Psoas muscle (tissue), 8 donors: ENCODE data around the gene LGALSL. TPM values are rescaled to one million over a fixed set of nuclear protein-coding genes. Genes with fewer than 3 reads are reported as not detected.
A peak's percentile ranks its signal among the peaks of the same experiment; 100 is the strongest.
"Not testable (repeated sequence)": the region's sequence is repeated elsewhere in the genome, so short reads cannot be mapped to it uniquely, and the experiment has no call there.

Source experiments
- ATAC-seq, 4 donors: fragments of 200-7000 bp; cut with Tn5 transposase; one replicate each; pipeline ENCODE4 v1.9.1; 2020; ENCODE audit warnings: moderate library complexity in 3 of 4, mild to moderate bottlenecking in 2 of 4
- DNase-seq, 2 donors: peaks; one replicate each; pipeline ENCODE4 v3.0.0-alpha.2; 2020
- H3K27ac ChIP-seq: fragments of 200-600 bp; one replicate; pipeline ENCODE4 v1.8.0; 2022
- H3K27me3 ChIP-seq, 3 donors: fragments of 200-600 bp in 1 of 3; one replicate each; pipeline versions ENCODE4 v1.6.1 to v1.8.0; 2013 to 2022; ENCODE audit warnings: low read length in 2 of 3, mild to moderate bottlenecking in 2 of 3, moderate library complexity in 1 of 3; ENCODE audit not compliant: insufficient read depth in 3 of 3
- H3K36me3 ChIP-seq, 2 donors: fragments of 200-600 bp in 1 of 2; one replicate each; pipeline versions ENCODE4 v1.6.1 to v1.8.0; 2013 to 2022; ENCODE audit warnings: low read depth in 1 of 2, mild to moderate bottlenecking in 1 of 2, moderate library complexity in 1 of 2; ENCODE audit not compliant: insufficient read depth in 1 of 2
- H3K4me1 ChIP-seq: fragments of 200-600 bp; one replicate; pipeline ENCODE4 v1.8.0; 2022
- H3K4me3 ChIP-seq: fragments of 200-600 bp; one replicate; pipeline ENCODE4 v1.8.0; 2022; ENCODE audit warnings: mild to moderate bottlenecking
- H3K9me3 ChIP-seq: fragments of 200-600 bp; one replicate; pipeline ENCODE4 v1.8.0; 2022
- WGBS, 3 donors: extraction: QIAGEN DNeasy Blood & Tissue Kit; methylation state at CpG; one replicate each; pipeline versions ENCODE4 v1.1.6 to v1.1.7; 2013; 5-methylcytosine and 5-hydroxymethylcytosine counted together
- intact Hi-C, 2 donors: fragments of 100-400 bp; cut with DNase I; formaldehyde crosslinking; loops; one replicate each; pipeline versions ENCODE4 v1.11.0 to v1.14.2; 2022
- polyA plus RNA-seq, 3 donors: library from polyadenylated mRNA; stranded (reverse); fragments of 200-250 nt; gene quantifications; one replicate each; pipeline ENCODE4 v1.2.3, GENCODE V29; 2013
- total RNA-seq, 4 donors: library from RNA; stranded (reverse); fragmentation: NEBNext Ultra II Directional in 2 of 4; extraction: Animal tissue kit (Norgen Biotek cat#: 25700) in 2 of 4; gene quantifications; one replicate each; pipeline versions ENCODE4 v1.2.1 to v1.2.4, GENCODE V29; 2021 to 2023
- TF ChIP-seq, protein P1 (sequence below): fragments of 200-600 bp; IDR thresholded peaks from one replicate; pipeline ENCODE4 v1.8.0; 2022; ENCODE audit warnings: antibody characterized with exemption
- donor health status: healthy with polysubstance abuse.
- donor health status: DM: no; HTN: no; CAD: no; lungs with moderate emphysema.
- donor health status: Bipolar disorder and iron deficiency.
- donor health status: healthy.
- donor health status: DM: yes; HTN: yes; CAD: no.
- donor health status: DM: no; HTN: no; CAD: no.
- donor health status: DM: no; HTN: no; CAD: no.
- donor health status: DM: yes; HTN: yes; CAD: no.

Gene LGALSL
- total and polyA plus RNA-seq, 7 donors: 3.6 to 30.9 (median 11.4) TPM

DNA sequence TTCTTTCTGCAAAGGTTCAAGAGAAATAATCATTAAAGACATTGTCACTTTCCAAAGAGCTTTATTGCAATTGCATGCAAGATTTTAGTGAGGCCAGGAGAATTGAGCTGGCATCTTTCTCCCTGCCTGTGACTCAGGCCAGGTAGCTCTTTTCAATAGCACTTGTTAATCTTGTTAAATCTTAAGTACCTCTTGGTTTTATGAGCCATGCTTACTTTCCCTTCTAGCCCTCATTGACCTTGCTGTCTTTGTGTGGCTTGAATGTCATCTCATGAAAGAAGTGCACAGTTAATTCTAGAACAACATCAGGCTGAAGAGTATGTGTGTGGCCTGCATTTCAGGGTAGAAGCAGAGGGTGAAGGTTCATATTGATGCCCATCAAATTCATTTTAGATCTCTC is 14.8 kb upstream of the LGALSL start:
- TF ChIP-seq, protein P1, sequence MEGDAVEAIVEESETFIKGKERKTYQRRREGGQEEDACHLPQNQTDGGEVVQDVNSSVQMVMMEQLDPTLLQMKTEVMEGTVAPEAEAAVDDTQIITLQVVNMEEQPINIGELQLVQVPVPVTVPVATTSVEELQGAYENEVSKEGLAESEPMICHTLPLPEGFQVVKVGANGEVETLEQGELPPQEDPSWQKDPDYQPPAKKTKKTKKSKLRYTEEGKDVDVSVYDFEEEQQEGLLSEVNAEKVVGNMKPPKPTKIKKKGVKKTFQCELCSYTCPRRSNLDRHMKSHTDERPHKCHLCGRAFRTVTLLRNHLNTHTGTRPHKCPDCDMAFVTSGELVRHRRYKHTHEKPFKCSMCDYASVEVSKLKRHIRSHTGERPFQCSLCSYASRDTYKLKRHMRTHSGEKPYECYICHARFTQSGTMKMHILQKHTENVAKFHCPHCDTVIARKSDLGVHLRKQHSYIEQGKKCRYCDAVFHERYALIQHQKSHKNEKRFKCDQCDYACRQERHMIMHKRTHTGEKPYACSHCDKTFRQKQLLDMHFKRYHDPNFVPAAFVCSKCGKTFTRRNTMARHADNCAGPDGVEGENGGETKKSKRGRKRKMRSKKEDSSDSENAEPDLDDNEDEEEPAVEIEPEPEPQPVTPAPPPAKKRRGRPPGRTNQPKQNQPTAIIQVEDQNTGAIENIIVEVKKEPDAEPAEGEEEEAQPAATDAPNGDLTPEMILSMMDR: no peak
- intact Hi-C loops: no loop called here
- no peaks in the 10 kb centered on the region for H3K9me3 ChIP-seq
- no peaks in the 10 kb centered on the region for H3K27me3 ChIP-seq
- no peaks in the 10 kb centered on the region for H3K36me3 ChIP-seq
- no peak overlapping the region for H3K27ac ChIP-seq
- no peak for DNase-seq
- no peak overlapping the region for H3K4me3 ChIP-seq
- ATAC-seq: no peak
- H3K4me1 ChIP-seq: peaks cover 8% of the 10 kb centered on the region

DNA sequence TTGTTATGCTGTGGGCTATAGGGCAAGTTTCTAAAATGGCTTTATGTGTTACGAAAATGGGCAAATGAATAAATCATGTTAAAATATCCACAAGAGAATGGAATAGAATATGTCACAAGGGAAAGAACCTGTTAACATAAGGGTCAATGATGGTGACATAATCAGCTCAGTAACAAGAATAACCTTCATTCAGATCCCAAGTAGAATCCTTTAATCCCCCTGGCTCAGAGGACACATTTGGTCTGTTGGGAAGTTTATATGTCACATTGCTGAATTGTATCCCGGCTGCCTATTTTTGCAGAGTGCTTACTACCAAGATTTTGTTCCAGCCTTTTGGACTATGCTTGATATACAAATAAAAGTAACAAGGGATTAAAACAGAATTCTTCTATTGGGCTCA is 13.1 kb upstream of the LGALSL start:
- peaks cover 8% of the 10 kb centered on the region for H3K4me1 ChIP-seq
- H3K4me3 ChIP-seq: no peak overlapping the region
- no peaks in the 10 kb centered on the region for H3K9me3 ChIP-seq
- H3K27ac ChIP-seq: no peak overlapping the region
- 23 to 32% (median 24%) methylated on average over 2 of the region's 2 CpGs for WGBS, 3 donors
- peak; percentile 48 to 85 (median 63) for ATAC-seq
- intact Hi-C loops: no loop called here
- H3K36me3 ChIP-seq: no peaks in the 10 kb centered on the region
- no peaks in the 10 kb centered on the region for H3K27me3 ChIP-seq
- no peak for DNase-seq
- TF ChIP-seq, protein P1: no peak

DNA sequence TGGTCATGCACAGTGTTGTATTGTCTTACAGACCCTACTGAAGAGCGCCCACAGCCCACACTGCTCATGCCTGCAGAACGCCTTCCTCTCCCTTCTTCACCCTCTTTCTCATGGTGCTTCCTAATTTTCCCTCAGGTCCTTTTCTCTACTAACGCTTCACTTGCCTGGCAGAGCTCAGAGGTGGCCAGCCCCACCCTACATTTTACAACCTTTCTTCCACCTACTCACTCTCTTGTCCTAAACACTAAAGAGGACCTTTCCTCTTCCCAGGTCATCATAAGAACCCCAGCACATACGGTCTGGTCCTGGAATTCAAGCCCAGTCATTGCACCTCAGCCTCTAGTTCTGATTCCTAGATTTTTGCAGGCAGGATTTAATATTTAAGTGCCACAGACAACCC is 11.7 kb upstream of the LGALSL start:
- no peaks in the 10 kb centered on the region for H3K27me3 ChIP-seq
- peaks cover 8% of the 10 kb centered on the region for H3K4me1 ChIP-seq
- no peak overlapping the region for H3K27ac ChIP-seq
- TF ChIP-seq, protein P1: no peak
- H3K9me3 ChIP-seq: no peaks in the 10 kb centered on the region
- DNase-seq (no peak), ATAC-seq (no peak)
- 82 to 93% (median 90%) methylated on average over 4 of the region's 4 CpGs for WGBS, 3 donors
- intact Hi-C loops: no loop called here
- no peaks in the 10 kb centered on the region for H3K36me3 ChIP-seq
- H3K4me3 ChIP-seq: no peak overlapping the region

DNA sequence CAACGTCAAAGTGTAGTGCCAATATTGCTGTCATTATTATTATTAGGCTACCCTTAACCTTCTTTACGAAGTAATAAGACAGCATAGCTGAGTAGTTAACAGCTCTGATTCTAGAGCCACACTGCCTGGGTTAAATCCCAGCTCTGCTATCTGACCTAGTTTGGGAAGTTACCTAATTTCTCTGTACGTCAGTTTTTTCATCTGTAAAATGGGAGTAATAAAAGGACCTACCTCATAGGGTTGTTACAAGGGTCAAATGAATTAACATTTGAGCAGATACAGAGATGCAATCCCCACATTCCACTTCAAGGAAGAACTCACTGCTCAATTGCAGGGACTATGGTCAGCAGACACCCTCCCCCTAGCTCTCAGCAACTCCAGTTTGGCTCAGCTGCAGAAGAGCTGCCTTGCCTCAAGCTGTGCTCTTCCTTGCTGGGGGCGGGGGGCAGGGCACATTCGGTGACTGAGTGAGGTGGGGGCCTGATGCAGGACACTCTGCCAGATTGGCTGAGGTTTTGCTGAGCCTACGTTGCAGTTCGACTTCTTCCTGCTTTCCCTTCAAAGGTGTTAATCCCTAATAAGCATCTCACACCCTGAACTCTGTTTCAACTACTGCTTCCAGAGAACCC is 11.0 kb upstream of the LGALSL start:
- ATAC-seq (peak in 1 of 4 donors; percentile 22), DNase-seq (no peak)
- H3K27me3 ChIP-seq: no peaks in the 10 kb centered on the region
- intact Hi-C loops: no loop called here
- H3K4me1 ChIP-seq: peaks cover 8% of the 10 kb centered on the region
- H3K9me3 ChIP-seq: no peaks in the 10 kb centered on the region
- 40 to 59% (median 47%) methylated on average over 7 of the region's 7 CpGs for WGBS, 3 donors
- no peak overlapping the region for H3K27ac ChIP-seq
- TF ChIP-seq, protein P1: no peak
- H3K36me3 ChIP-seq: no peaks in the 10 kb centered on the region
- no peak overlapping the region for H3K4me3 ChIP-seq

DNA sequence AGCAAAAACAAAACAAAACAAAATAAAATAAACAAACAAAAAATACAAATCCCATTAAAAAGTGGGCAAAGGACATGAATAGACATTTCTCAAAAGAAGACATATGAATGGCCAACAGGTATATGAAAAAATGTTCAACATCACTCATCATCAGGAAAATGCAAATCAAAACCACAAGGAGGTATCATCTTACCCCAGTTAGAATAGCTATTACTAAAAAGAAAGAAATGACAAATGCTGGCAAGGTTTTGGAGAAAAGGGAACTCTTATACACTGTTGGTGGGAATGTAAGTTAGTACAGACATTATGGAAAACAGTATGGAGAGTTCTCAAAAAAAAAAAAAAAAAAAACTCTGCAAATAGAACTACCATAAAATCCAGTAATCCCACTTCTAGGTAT is 8.0 kb upstream of the LGALSL start:
- ATAC-seq, H3K4me1 ChIP-seq, intact Hi-C loops, H3K9me3 ChIP-seq, H3K4me3 ChIP-seq, H3K36me3 ChIP-seq, H3K27me3 ChIP-seq, H3K27ac ChIP-seq, DNase-seq: not testable (repeated sequence)
